Chondrocyte (in vitro differentiated cells): ENCODE data around the gene SLIT3. TPM values are rescaled to one million over a fixed set of nuclear protein-coding genes. Genes with fewer than 3 reads are reported as not detected.
A peak's percentile ranks its signal among the peaks of the same experiment; 100 is the strongest.

Source experiments
- DNase-seq: peaks from one replicate; pipeline ENCODE4 v3.0.0; 2021; ENCODE audit warnings: mixed read lengths, low spot score
- H3K27ac Mint-ChIP-seq: one replicate; pipeline ENCODE4 v1.8.0; 2021; ENCODE audit warnings: mild to moderate bottlenecking, moderate library complexity, mixed read lengths; ENCODE audit not compliant: unreplicated experiment
- H3K27me3 Mint-ChIP-seq: 2 replicates; pipeline ENCODE4 v1.8.0; 2021; ENCODE audit warnings: low read depth, mixed read lengths
- H3K36me3 Mint-ChIP-seq: 2 replicates; pipeline ENCODE4 v1.8.0; 2021; ENCODE audit warnings: low read depth, mixed read lengths
- H3K4me1 Mint-ChIP-seq: 2 replicates; pipeline ENCODE4 v1.8.0; 2021; ENCODE audit warnings: low read depth, mild to moderate bottlenecking, mixed read lengths
- H3K4me3 Mint-ChIP-seq: one replicate; pipeline ENCODE4 v1.8.0; 2021; ENCODE audit warnings: mild to moderate bottlenecking, moderate library complexity, mixed read lengths; ENCODE audit not compliant: unreplicated experiment
- H3K9me3 Mint-ChIP-seq: 2 replicates; pipeline ENCODE4 v1.8.0; 2021; ENCODE audit warnings: low read depth, mixed read lengths
- CTCF ChIP-seq: fragments of 200-600 bp; sonication (generic); IDR thresholded peaks from 2 replicates; pipeline ENCODE4 v1.5.0; 2021; ENCODE audit warnings: antibody characterized with exemption, mild to moderate bottlenecking, moderate library complexity
- total RNA-seq: library from RNA; stranded (reverse); gene quantifications from 3 replicates; pipeline ENCODE4 v1.2.1, GENCODE V29; 2021

SLIT3 gene
- total RNA-seq, 1 donor from 2014 or later: 116 TPM

- peaks cover 73% of the 10 kb centered on the region for H3K4me1 Mint-ChIP-seq
- H3K4me3 Mint-ChIP-seq: peak overlapping the region; percentile 14
- H3K27ac Mint-ChIP-seq: peak overlapping the region; percentile 82
Observed at GRCh38 chr5:169097374-169098326, 203.3 kb downstream of the SLIT3 start.

GRCh38 chr5:169095976-169096375 lies 205.0 kb downstream of the SLIT3 start:
- TF ChIP-seq CTCF: no peak
- H3K9me3 Mint-ChIP-seq: peaks cover under 1% of the 10 kb centered on the region
- H3K27me3 Mint-ChIP-seq: no peaks in the 10 kb centered on the region
- DNase-seq: no peak
- H3K36me3 Mint-ChIP-seq: peaks cover under 1% of the 10 kb centered on the region
- peak overlapping the region; percentile 94 for H3K27ac Mint-ChIP-seq
- no peak overlapping the region for H3K4me3 Mint-ChIP-seq
- peaks cover 66% of the 10 kb centered on the region for H3K4me1 Mint-ChIP-seq

More at GRCh38 chr5:169097374-169098326, 203.3 kb downstream of the SLIT3 start:
- Mint-ChIP-seq H3K36me3 (no peaks in the 10 kb centered on the region), H3K9me3 (no peaks in the 10 kb centered on the region), H3K27me3 (no peaks in the 10 kb centered on the region)
- no peak for DNase-seq
- TF ChIP-seq CTCF: peak; percentile 41

- peaks cover 62% of the 10 kb centered on the region for H3K4me1 Mint-ChIP-seq
- peaks cover 3% of the 10 kb centered on the region for H3K36me3 Mint-ChIP-seq
- no peak for TF ChIP-seq CTCF
- no peaks in the 10 kb centered on the region for H3K27me3 Mint-ChIP-seq
- no peak overlapping the region for H3K4me3 Mint-ChIP-seq
- peak overlapping the region; percentile 94 for H3K27ac Mint-ChIP-seq
- DNase-seq: no peak
- peaks cover 5% of the 10 kb centered on the region for H3K9me3 Mint-ChIP-seq
Observed at GRCh38 chr5:169095410-169095960, 205.5 kb downstream of the SLIT3 start.

GRCh38 chr5:169094586-169095409 lies 206.1 kb downstream of the SLIT3 start:
- peaks cover 6% of the 10 kb centered on the region for H3K36me3 Mint-ChIP-seq
- TF ChIP-seq CTCF: no peak
- H3K9me3 Mint-ChIP-seq: peaks cover 11% of the 10 kb centered on the region
- no peak overlapping the region for H3K4me3 Mint-ChIP-seq
- H3K27ac Mint-ChIP-seq: peak overlapping the region; percentile 94
- H3K27me3 Mint-ChIP-seq: no peaks in the 10 kb centered on the region
- no peak for DNase-seq
- H3K4me1 Mint-ChIP-seq: peaks cover 55% of the 10 kb centered on the region
